MM.1S (cell line): ENCODE measurements around the gene PPFIA2.

Experiments used
- EZH2 ChIP-seq: fragments of 300-600 bp; sonication (generic); optimal IDR thresholded peaks from 2 replicates; pipeline ENCODE3; 2017; ENCODE audit warnings: low read depth, mild to moderate bottlenecking, antibody characterized with exemption, low read length, mixed read lengths
- EZH2phosphoT487 ChIP-seq: fragments of 300-600 bp; sonication (generic); IDR thresholded peaks from 2 replicates; pipeline ENCODE4 v1.6.1; 2018; ENCODE audit warnings: antibody characterized with exemption, low read length
- TF ChIP-seq, protein P1 (sequence below): fragments of 300-600 bp; sonication (generic); IDR thresholded peaks from 2 replicates; pipeline ENCODE4 v1.5.1; 2016; ENCODE audit warnings: antibody characterized with exemption, low read length, mixed read lengths

DNA sequence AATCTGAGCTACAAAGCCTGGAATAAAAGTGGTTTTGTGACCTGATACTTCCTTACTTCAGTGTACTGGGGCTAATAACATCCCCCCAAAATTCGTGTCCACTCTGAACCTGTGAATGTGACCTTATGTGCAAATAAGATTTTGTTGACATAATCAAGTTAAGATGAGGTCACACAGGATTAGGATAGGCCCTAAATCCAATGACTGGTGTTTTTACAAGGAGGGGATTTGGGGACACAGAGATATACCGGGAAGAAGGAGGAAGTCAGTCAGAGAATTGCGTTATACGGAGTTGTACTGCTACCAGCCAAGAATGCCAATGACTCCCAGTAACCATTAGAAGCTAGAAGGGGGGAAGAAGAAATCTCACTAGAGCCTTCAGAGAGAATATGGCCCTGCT is 381.4 kb downstream of the PPFIA2 start:
- TF ChIP-seq, protein P1, sequence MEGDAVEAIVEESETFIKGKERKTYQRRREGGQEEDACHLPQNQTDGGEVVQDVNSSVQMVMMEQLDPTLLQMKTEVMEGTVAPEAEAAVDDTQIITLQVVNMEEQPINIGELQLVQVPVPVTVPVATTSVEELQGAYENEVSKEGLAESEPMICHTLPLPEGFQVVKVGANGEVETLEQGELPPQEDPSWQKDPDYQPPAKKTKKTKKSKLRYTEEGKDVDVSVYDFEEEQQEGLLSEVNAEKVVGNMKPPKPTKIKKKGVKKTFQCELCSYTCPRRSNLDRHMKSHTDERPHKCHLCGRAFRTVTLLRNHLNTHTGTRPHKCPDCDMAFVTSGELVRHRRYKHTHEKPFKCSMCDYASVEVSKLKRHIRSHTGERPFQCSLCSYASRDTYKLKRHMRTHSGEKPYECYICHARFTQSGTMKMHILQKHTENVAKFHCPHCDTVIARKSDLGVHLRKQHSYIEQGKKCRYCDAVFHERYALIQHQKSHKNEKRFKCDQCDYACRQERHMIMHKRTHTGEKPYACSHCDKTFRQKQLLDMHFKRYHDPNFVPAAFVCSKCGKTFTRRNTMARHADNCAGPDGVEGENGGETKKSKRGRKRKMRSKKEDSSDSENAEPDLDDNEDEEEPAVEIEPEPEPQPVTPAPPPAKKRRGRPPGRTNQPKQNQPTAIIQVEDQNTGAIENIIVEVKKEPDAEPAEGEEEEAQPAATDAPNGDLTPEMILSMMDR = no peak
- TF ChIP-seq EZH2 = no peak
- TF ChIP-seq EZH2phosphoT487 = no peak
